Activated T-cell treated with anti-CD3 and anti-CD28 coated beads, Interleukin-2, amount 50 U/mL, for 72 hours (primary cell): ENCODE results near the gene SLC29A4. TPM values are rescaled to one million over a fixed set of nuclear protein-coding genes. Genes with fewer than 3 reads are reported as not detected.
"Not testable (repeated sequence)": the region's sequence is repeated elsewhere in the genome, so short reads cannot be mapped to it uniquely, and the experiment has no call there.

Experiments used
- ATAC-seq, 2 donors: fragments of 150-1000 bp; cut with Tn5 transposase; replicated peaks in 1 of 2; 2 replicates each; pipeline ENCODE4 v1.10.0; 2021; ENCODE audit warnings: moderate library complexity in 2 of 2, mild to moderate bottlenecking in 1 of 2
- DNase-seq, 2 donors: peaks; one replicate each; pipeline ENCODE4 v3.0.0; 2021 to 2022; ENCODE audit warnings: mixed read lengths in 1 of 2
- H3K27ac Mint-ChIP-seq: one replicate; pipeline ENCODE4 v1.8.0; 2022; ENCODE audit warnings: mild to moderate bottlenecking, moderate library complexity, mixed read lengths
- H3K27me3 Mint-ChIP-seq: one replicate; pipeline ENCODE4 v1.8.0; 2022; ENCODE audit warnings: low read depth, mixed read lengths
- H3K36me3 Mint-ChIP-seq, 2 donors: one replicate each; pipeline ENCODE4 v1.8.0; 2022; ENCODE audit warnings: mixed read lengths in 2 of 2, mild to moderate bottlenecking in 1 of 2; ENCODE audit not compliant: insufficient read depth in 2 of 2
- H3K4me1 Mint-ChIP-seq: one replicate; pipeline ENCODE4 v1.8.0; 2022; ENCODE audit warnings: low read depth, mixed read lengths
- H3K4me3 Mint-ChIP-seq, 2 donors: one replicate each; pipeline ENCODE4 v1.8.0; 2022; ENCODE audit warnings: mild to moderate bottlenecking in 2 of 2, mixed read lengths in 2 of 2, moderate library complexity in 2 of 2
- H3K9me3 Mint-ChIP-seq, 2 donors: one replicate each; pipeline ENCODE4 v1.8.0; 2022; ENCODE audit warnings: mixed read lengths in 2 of 2
- total RNA-seq, 2 donors: library from RNA; stranded (reverse); gene quantifications; one replicate each; pipeline ENCODE4 v1.2.3, GENCODE V29; 2022

Gene SLC29A4
- total RNA-seq, 2 donors from 2014 or later, result 0.48 to 1.3 TPM

DNA sequence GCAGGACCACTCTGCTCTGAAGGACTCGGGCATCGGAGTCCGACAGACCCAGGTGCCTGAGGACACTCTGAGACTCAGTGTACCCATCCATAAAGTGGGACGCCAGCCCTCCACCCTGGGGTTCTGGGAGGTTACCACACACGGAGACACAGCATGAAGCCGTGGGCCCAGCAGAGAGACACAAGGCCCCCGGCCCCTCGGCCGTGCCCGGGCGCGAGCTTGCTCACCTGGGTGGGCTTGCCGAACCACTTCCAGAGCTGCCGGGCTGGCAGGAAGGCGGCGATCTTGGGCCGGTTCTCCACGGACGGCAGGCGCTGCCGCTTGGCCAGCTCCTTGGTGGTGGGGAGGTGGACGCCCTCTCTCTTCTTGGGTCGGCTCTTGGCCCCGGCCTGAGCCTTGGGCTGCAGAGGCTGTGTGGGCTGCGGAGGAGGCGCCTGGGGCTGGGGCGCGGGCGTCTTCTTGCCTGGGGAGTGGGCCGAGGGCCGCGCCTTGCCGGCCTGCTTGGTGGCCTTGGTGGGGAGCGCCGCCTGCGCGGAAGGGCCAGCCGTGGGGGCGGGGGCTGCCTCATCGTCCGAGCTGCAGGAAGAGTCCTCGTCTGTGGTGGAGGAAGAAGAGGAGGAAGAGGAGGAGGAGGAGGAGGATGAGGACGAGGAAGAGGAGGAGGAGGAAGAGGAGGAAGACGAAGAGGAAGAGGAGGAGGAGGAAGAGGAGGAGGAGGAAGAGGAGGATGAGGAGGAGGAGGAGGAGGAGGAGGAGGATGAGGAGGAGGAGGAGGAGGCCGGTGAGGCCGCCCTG, 29.7 kb downstream of the SLC29A4 start:
- H3K27me3 Mint-ChIP-seq, H3K27ac Mint-ChIP-seq, ATAC-seq, H3K9me3 Mint-ChIP-seq, H3K4me1 Mint-ChIP-seq, DNase-seq, H3K4me3 Mint-ChIP-seq: not testable (repeated sequence)
- H3K36me3 Mint-ChIP-seq, result peaks cover 9 to 13% of the 10 kb centered on the region in 2 donors

- DNase-seq, ATAC-seq, H3K4me1 Mint-ChIP-seq, H3K27me3 Mint-ChIP-seq, H3K27ac Mint-ChIP-seq, H3K4me3 Mint-ChIP-seq, H3K9me3 Mint-ChIP-seq: not testable (repeated sequence)
- peaks cover 10 to 17% of the 10 kb centered on the region in 2 donors for H3K36me3 Mint-ChIP-seq
Observed at GRCh38 chr7:5313076-5313885, 30.5 kb downstream of the SLC29A4 start.

- H3K4me3 Mint-ChIP-seq, result no peak overlapping the region
- DNase-seq (no peak), ATAC-seq (no peak)
- H3K27ac Mint-ChIP-seq, result no peak overlapping the region
- no peaks in the 10 kb centered on the region for H3K27me3 Mint-ChIP-seq
- no peaks in the 10 kb centered on the region for H3K4me1 Mint-ChIP-seq
- H3K36me3 Mint-ChIP-seq, result peaks cover 21 to 32% of the 10 kb centered on the region in 2 donors
- peaks cover 5 to 7% of the 10 kb centered on the region in 2 donors for H3K9me3 Mint-ChIP-seq
Observed at GRCh38 chr7:5314864-5315263, 32.1 kb downstream of the SLC29A4 start.

- no peaks in the 10 kb centered on the region for H3K27me3 Mint-ChIP-seq
- DNase-seq (no peak), ATAC-seq (no peak)
- H3K27ac Mint-ChIP-seq, result no peak overlapping the region
- no peak overlapping the region for H3K4me3 Mint-ChIP-seq
- peaks cover 22 to 37% of the 10 kb centered on the region in 2 donors for H3K36me3 Mint-ChIP-seq
- H3K9me3 Mint-ChIP-seq, result peaks cover 5 to 7% of the 10 kb centered on the region in 2 donors
- H3K4me1 Mint-ChIP-seq, result no peaks in the 10 kb centered on the region
Observed at GRCh38 chr7:5315761-5316160, 33.0 kb downstream of the SLC29A4 start.

DNA sequence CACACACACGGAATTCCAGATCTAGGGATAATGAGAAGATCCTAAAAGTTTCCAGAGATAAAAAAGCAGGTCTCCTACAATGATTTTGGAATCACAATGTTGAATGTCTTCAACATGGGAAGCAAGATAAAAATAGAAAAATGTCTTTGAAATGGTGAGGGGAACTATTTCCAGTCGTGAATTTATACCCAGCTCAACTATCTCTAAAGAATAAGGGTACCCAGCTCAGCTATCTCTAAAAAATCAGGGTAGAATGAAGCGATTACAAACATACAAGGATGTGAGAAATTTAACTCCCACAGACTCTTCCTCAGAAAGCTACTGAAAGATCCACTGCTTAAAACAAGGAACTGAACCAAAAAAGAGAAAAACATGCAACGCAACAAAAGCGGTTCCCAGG, 35.9 kb downstream of the SLC29A4 start:
- H3K9me3 Mint-ChIP-seq, ATAC-seq, H3K4me3 Mint-ChIP-seq, DNase-seq, H3K27ac Mint-ChIP-seq, H3K27me3 Mint-ChIP-seq, H3K4me1 Mint-ChIP-seq: not testable (repeated sequence)
- H3K36me3 Mint-ChIP-seq, result peaks cover 20 to 36% of the 10 kb centered on the region in 2 donors

GRCh38 chr7:5320391-5320790, 37.6 kb downstream of the SLC29A4 start:
- no peak overlapping the region for H3K4me3 Mint-ChIP-seq
- DNase-seq (no peak), ATAC-seq (no peak)
- H3K36me3 Mint-ChIP-seq, result peaks cover 20 to 39% of the 10 kb centered on the region in 2 donors
- no peaks in the 10 kb centered on the region for H3K27me3 Mint-ChIP-seq
- H3K27ac Mint-ChIP-seq, result no peak overlapping the region
- no peaks in the 10 kb centered on the region for H3K4me1 Mint-ChIP-seq
- H3K9me3 Mint-ChIP-seq, result peaks cover 5 to 7% of the 10 kb centered on the region in 2 donors

- H3K4me3 Mint-ChIP-seq, result no peak overlapping the region
- H3K27ac Mint-ChIP-seq, result no peak overlapping the region
- H3K4me1 Mint-ChIP-seq, result no peaks in the 10 kb centered on the region
- H3K27me3 Mint-ChIP-seq, result no peaks in the 10 kb centered on the region
- H3K9me3 Mint-ChIP-seq, result peaks cover 5 to 7% of the 10 kb centered on the region in 2 donors
- no peak for ATAC-seq
- DNase-seq, result no peak
- peaks cover 20 to 36% of the 10 kb centered on the region in 2 donors for H3K36me3 Mint-ChIP-seq
Observed at GRCh38 chr7:5320802-5321396, 38.2 kb downstream of the SLC29A4 start.

DNA sequence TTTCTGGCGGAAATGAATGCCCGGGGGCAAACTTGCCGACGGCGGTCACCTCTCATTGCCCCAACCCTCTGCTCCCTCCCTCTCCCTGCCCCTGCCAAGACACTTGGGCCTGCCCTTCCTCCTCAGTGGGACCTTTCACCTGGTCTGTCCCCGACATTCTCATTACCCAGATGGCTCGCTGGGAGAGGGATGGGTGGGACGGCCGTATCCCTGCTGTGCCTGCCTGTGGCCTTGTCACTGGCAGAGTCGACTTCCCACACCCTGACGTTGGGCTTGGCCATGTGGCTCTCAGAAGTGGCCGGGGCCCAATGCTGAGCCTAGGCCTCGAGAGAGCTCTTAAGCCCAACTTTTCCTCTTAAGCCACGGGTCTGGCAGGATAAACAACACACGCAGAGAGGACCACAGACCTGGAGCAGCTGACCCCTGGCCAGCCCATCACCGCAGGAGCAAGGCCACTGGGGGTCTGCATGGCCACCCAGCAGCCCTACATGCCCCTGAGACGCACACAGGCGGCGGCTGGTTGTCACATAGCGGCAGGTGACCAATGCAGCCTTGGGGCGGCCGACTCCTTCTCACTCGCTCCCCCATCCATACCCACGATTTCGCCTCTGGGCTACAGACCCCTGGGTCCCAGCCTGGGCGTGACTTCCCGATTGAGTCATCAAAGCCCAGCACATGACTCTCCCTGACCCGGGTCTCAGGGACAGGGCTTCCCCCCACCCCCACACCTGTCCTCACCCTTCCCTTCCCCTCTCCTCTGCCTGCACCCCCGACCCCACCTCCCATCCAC, 40.1 kb downstream of the SLC29A4 start:
- ATAC-seq (no peak), DNase-seq (no peak)
- no peak overlapping the region for H3K27ac Mint-ChIP-seq
- H3K4me1 Mint-ChIP-seq, result no peaks in the 10 kb centered on the region
- H3K4me3 Mint-ChIP-seq, result no peak overlapping the region
- H3K36me3 Mint-ChIP-seq, result peaks cover 17 to 32% of the 10 kb centered on the region in 2 donors
- H3K27me3 Mint-ChIP-seq, result no peaks in the 10 kb centered on the region
- peaks cover 5 to 7% of the 10 kb centered on the region in 2 donors for H3K9me3 Mint-ChIP-seq

DNA sequence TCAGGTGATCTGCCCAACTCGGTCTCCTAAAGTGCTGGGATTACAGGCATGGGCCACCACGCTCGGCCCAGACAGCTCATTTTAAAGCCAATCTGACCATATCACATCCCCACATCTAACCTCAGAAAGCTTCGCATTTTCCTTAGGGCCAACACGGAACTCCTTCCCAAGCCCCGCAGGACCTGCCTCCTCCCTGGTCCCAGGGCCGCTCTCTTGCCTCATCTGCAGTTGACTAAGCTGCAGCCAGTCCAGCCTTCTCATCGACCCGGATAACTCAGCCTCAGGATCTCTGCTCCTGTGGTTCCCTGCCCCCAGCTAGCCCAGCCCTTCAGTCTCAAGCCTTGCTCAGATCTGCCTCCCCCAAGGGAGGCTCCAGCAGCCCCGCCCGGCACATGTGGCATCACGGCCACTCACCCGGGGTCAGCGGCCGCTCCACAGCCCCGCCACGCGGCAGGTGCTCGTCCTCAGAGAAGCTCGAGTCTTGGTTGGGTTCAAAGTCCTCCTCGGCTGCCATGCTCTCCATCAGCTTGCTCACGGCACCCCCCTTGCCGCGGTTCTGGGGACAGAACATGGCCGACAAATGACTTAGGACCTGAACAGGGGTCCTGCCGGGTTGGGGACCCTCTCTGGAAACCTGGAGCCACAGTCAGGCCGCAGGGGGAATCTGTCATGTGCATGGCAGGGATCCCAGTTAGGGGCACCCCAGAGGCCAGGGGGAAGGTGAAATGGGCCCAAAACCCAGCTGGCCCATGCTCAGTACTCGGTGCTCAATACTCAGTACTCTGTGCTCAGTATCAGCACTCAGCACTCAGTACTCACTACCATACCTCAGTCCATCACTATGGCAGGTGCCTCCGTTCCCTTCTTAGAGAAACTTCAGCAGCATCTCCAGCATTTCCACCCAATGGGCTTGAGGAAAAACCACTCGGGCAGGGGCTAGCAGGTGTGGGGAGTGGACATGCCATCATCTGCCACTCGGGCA, 41.3 kb downstream of the SLC29A4 start:
- not testable (repeated sequence) for H3K27ac Mint-ChIP-seq, H3K4me3 Mint-ChIP-seq, H3K27me3 Mint-ChIP-seq, ATAC-seq, DNase-seq, H3K4me1 Mint-ChIP-seq, H3K9me3 Mint-ChIP-seq
- H3K36me3 Mint-ChIP-seq, result peaks cover 9 to 20% of the 10 kb centered on the region in 2 donors

- no peak for DNase-seq
- no peak overlapping the region for H3K4me3 Mint-ChIP-seq
- H3K27ac Mint-ChIP-seq, result no peak overlapping the region
- H3K36me3 Mint-ChIP-seq, result peaks cover 2 to 12% of the 10 kb centered on the region in 2 donors
- no peak for ATAC-seq
- H3K9me3 Mint-ChIP-seq, result no peaks in the 10 kb centered on the region
- no peaks in the 10 kb centered on the region for H3K27me3 Mint-ChIP-seq
- H3K4me1 Mint-ChIP-seq, result no peaks in the 10 kb centered on the region
Observed at GRCh38 chr7:5324961-5325360, 42.2 kb downstream of the SLC29A4 start.

- ATAC-seq (no peak), DNase-seq (no peak)
- Mint-ChIP-seq H3K4me1 (peaks cover 18% of the 10 kb centered on the region), H3K27me3 (no peaks in the 10 kb centered on the region), H3K4me3 (no peak overlapping the region), H3K27ac (no peak overlapping the region), H3K9me3 (no peaks in the 10 kb centered on the region), H3K36me3 (peaks cover 10% of the 10 kb centered on the region in 2 donors)
Observed at GRCh38 chr7:5330288-5330687, 47.5 kb downstream of the SLC29A4 start.

- Mint-ChIP-seq H3K36me3 (peaks cover 26 to 30% of the 10 kb centered on the region in 2 donors), H3K27ac (no peak overlapping the region), H3K4me1 (peaks cover 18% of the 10 kb centered on the region), H3K27me3 (no peaks in the 10 kb centered on the region), H3K4me3 (no peak overlapping the region), H3K9me3 (peaks cover 5 to 9% of the 10 kb centered on the region in 2 donors)
- DNase-seq (no peak), ATAC-seq (no peak)
Observed at GRCh38 chr7:5332579-5332978, 49.8 kb downstream of the SLC29A4 start.
